Body of pancreas (tissue), 4 donors: ENCODE results near the gene FCHSD2.
"Not testable (repeated sequence)": the region's sequence is repeated elsewhere in the genome, so short reads cannot be mapped to it uniquely, and the experiment has no call there.

ENCODE experiments used
- POLR2A ChIP-seq, 3 donors: fragments of 450-650 bp; IDR thresholded peaks; one replicate each; pipeline ENCODE4 v1.6.1; 2016; ENCODE audit warnings: antibody characterized with exemption in 3 of 3, mild to moderate bottlenecking in 2 of 3
- TF ChIP-seq, protein P1 (sequence below), 7 experiments: fragments of 450-650 bp in 4 of 7; fragments of 200-600 bp in 3 of 7; sonication (generic) in 3 of 7; IDR thresholded peaks; one replicate each; pipeline ENCODE4 v1.5.1; 2016 to 2019; ENCODE audit warnings: antibody characterized with exemption in 7 of 7

DNA sequence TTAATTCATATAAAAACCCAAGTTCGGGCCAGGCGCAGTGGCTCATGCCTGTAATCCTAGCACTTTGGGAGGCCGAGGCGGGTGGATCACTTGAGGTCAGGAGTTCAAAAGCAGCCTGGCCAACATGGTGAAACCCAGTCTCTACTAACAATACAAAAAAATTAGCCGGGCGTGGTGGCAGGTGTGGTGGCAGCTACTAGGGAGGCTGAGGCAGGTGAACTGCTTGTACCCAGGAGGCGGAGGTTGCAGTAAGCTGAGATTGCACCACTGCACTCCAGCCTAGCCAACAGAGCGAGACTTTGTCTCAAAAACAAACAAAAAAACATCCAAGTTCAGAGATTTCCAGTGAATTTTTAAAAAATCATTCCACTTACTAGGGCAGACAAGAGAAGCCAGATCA, 5.4 kb downstream of the FCHSD2 start:
- TF ChIP-seq, protein P1, sequence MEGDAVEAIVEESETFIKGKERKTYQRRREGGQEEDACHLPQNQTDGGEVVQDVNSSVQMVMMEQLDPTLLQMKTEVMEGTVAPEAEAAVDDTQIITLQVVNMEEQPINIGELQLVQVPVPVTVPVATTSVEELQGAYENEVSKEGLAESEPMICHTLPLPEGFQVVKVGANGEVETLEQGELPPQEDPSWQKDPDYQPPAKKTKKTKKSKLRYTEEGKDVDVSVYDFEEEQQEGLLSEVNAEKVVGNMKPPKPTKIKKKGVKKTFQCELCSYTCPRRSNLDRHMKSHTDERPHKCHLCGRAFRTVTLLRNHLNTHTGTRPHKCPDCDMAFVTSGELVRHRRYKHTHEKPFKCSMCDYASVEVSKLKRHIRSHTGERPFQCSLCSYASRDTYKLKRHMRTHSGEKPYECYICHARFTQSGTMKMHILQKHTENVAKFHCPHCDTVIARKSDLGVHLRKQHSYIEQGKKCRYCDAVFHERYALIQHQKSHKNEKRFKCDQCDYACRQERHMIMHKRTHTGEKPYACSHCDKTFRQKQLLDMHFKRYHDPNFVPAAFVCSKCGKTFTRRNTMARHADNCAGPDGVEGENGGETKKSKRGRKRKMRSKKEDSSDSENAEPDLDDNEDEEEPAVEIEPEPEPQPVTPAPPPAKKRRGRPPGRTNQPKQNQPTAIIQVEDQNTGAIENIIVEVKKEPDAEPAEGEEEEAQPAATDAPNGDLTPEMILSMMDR (IDR thresholded peaks at IDR 0.05), result not testable (repeated sequence)
- not testable (repeated sequence) for TF ChIP-seq POLR2A (IDR thresholded peaks at IDR 0.05)
